ENCODE measurements around the gene TRAPPC5.

TRAPPC5 gene

GRCh38 chr19:7730286-7731217, 49.9 kb downstream of the TRAPPC5 start:
- no peak for DNase-seq (ENCODE audit: low read depth in 2 of 2, low spot score in 1 of 2)

- no peak for DNase-seq (ENCODE audit: low read depth in 2 of 2, low spot score in 1 of 2)
Measured at GRCh38 chr19:7731218-7731595, 50.6 kb downstream of the TRAPPC5 start.

- DNase-seq (ENCODE audit: low read depth in 2 of 2, low spot score in 1 of 2): no peak
Measured at GRCh38 chr19:7731615-7732014, 51.0 kb downstream of the TRAPPC5 start.

GRCh38 chr19:7732045-7732444, 51.4 kb downstream of the TRAPPC5 start, which contains the start of gene CLEC4G:
Gene CLEC4G, minus strand, starts transcription at chr19:7732110. Its CDS starts 8 bp downstream, at chr19:7732102.
- no peak for DNase-seq (ENCODE audit: low read depth in 2 of 2, low spot score in 1 of 2)

- DNase-seq (ENCODE audit: low read depth in 2 of 2, low spot score in 1 of 2): no peak
Measured at GRCh38 chr19:7733376-7733775, 52.7 kb downstream of the TRAPPC5 start.

- no peak for DNase-seq (ENCODE audit: low read depth in 2 of 2, low spot score in 1 of 2)
Measured at GRCh38 chr19:7734220-7735203, 53.9 kb downstream of the TRAPPC5 start.

GRCh38 chr19:7736148-7736547, 55.5 kb downstream of the TRAPPC5 start:
- DNase-seq (ENCODE audit: low read depth in 2 of 2, low spot score in 1 of 2): no peak

- no peak for DNase-seq (ENCODE audit: low read depth in 2 of 2, low spot score in 1 of 2)
Measured at GRCh38 chr19:7737215-7737614, 56.6 kb downstream of the TRAPPC5 start.

Data from stimulated activated CD8-positive, alpha-beta memory T cell treated with anti-CD3 and anti-CD28 coated beads, Interleukin-4, amount 100 ng/mL, for 1 hour (primary cell).